Measurements from ENCODE around the gene SAMD11.
"Not testable (repeated sequence)": the region's sequence is repeated elsewhere in the genome, so short reads cannot be mapped to it uniquely, and the experiment has no call there.

SAMD11 gene

DNA sequence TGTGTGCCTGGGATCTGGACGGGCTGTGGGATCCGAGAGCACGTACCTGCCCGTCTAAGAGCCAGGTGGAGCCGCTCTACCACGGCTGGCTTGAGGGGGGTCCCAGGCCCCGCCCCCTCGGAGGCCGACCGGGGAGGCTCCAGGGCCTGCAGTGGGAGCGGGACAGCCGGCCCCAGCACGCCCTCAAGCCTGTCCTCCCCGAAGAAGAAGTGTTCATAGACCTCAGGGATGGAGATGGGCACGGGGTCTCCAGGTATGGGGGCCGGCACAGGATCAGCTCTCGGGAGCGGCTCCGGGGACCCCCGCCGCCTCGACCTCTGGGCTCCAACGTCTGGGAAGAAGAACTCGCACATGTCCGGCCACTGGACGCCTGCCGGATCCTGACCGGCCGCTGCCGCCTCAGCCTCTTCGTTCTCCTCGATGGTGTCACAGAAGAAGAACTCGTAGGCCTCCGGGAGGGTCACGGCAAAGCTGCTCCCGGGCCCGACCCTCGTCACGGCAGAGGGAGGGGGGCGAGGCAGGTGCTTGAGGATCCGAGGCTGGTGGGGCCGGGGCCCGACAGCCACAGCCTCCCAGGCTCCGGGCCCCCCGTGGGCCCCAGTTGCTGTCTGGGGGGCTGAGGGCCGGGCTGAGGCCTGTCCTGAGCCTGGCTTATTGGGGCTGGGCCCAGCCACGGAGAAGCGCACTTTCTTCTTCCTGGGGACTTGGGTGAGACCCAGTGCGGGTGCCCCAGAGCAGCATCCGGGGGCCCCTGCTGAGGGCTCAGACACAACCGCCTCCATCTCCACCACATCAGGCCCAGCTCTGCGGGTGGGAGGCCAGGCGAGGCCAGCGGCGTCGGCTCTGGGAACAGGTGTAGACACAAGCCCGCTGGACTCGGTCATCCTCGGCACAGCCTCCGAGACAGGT lies 55.4 kb downstream of the SAMD11 start:
- no peak for DNase-seq

- DNase-seq = no peak
These were observed 56.0 kb downstream of the SAMD11 start for GRCh38 chr1:979744-980072.

DNA sequence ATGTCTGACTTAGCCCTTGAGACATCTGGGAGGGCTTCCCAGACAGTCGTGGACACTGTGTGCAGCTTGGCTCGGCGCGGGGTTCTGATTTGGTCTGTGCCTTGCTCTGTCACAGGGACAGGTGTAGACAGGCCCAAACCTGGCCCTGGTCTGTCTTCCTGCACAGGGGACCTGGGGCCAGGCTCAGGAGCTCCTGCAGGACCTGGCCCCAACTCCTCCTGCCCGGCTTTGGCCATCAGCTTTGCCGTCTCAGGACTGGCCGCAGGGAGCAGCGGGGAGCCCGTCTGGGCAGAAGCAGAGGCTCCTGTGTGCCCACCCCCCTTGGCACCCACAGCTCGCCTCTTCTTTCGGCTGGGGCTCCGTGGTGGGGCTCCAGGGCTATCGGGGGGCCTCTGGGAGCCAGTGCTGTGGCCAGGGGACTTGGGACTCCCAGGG lies 56.4 kb downstream of the SAMD11 start:
- no peak for DNase-seq

DNA sequence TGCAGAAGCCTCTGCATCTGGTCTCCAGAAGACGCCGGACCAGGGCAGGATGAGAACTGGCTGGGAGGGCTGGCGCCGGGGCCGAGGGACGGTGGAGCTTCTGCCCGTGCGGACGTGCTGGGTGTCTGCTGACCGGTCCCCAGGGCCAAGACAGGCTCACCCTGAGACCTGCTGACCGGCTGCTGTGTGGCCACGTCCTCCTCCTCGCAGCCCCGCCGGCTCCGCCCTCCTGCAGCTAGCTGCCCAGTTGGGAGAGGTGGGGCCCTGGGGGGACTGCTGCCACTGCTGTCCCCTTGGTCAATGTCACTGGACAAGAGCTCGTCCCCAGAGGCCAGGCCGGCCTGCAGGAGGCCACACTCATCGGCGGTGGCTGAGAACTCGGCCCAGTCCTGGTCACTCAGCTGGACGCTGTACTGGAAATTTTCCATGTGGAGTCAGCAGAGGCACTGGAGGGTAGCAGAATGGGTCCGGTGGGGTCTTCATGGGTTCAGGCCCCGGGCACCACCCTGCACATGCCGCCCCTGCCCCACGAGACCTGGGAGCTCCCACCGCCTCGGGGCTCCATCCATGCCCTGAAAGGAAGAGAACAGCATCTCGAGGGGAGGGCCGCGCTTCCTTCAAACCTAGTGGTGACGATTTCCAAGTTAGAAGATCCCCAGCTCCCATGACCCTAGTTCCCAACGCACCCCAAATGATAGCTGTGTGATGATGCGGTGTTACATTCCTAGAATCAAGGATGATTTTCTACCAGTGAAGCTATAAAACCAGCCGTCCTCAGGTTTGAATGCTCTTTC lies 57.1 kb downstream of the SAMD11 start:
- no peak for DNase-seq

- DNase-seq = no peak
These were observed 57.8 kb downstream of the SAMD11 start for GRCh38 chr1:981491-981954.

DNA sequence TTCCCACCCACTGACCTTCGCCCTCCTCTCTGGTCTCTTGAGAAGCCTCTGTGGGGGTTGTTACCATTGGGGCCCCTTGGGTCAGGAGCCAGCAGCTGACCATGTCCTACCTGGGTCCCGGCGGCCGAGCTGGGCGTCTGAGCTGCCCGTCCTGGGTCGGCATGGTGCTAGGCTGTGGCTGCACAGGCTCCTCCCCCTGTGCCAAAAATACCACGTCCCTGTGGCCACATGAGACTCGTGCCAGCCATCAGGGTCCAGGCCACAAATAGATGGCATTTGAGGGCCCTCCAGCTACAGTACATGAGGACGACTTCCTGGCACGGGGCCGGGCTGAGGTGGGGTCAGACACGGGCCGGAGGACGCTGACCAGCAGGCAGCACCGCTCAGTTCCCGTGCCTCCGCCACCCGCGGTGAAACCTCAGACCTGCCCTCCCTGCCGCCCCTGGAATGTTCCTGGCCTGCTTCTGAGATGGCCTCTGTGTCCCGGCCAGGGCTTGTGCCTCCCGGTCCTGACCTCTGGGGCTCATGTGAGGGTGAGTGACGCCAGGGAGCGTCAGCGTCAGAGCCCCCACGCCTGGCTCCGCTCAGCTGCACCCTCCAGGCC lies 58.3 kb downstream of the SAMD11 start, which contains the start of gene PERM1:
Gene PERM1, minus strand, starts transcription at position 139 of the 604 bp plus-strand sequence. CDS start 1,064 bp downstream, outside the sequence.
- no peak for DNase-seq

- DNase-seq = no peak
These were observed 59.2 kb downstream of the SAMD11 start for GRCh38 chr1:982765-983436.

GRCh38 chr1:983798-984475 lies 60.2 kb downstream of the SAMD11 start:
- no peak for DNase-seq

- DNase-seq = no peak
These were observed 60.7 kb downstream of the SAMD11 start for GRCh38 chr1:984476-984814.

DNA sequence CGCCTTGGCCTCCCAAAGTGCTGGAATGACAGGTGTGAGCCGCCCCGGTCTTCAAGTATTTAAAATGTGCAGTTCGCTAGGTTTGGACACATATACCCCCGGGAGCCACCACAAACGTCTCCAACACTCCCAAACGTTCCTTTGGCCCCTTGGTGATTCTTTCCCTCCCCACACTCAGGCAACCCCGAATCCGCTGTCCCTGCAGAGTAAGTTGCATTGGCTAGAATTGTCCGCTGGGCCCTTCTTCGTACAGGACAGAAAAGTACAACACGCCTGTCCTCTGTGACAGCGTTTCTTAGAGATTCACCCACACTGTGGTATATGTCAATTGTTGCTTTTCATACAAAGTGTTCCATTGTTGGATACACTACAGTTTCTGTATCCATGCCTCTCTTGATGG lies 61.4 kb downstream of the SAMD11 start:
- DNase-seq = no peak

GRCh38 chr1:988061-988460 lies 64.3 kb downstream of the SAMD11 start:
- not testable (repeated sequence) for DNase-seq

DNA sequence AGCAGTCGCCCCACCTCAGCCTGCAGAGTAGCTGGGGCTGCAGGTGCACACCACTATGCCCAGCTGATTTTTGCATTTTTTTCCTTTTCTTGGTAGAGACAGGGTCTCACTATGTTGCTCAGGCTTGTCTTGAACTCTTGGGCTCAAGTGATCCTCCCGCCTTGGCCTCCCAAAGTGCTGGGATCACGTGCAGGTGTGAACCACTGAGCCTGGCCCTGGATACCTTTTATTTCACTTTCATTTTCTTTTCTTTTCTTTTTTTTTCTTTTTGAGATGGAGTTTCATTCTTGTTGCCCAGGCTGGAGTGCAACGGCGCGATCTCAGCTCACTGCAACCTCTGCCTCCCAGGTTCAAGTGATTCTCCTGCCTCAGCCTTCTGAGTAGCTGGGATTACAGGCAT lies 67.6 kb downstream of the SAMD11 start:
- not testable (repeated sequence) for DNase-seq

DNA sequence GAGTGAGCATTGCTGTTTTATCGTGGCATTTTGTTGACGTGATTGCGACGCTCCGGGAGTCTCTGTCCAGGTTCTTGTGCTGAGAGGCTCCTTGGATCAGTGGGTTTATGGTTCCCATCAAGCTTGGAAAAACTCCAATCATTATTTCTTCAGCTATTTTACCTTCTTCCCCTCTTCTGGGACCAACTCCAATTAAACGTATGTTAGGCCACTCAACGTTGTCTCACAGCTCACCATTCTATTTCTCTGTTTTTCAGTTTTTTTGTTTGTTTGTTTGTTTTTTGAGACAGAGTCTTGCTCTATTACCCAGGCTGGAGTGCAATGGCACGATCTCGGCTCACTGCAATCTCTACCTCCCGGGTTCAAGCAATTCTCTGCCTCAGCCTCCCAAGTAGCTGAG lies 68.2 kb downstream of the SAMD11 start:
- DNase-seq = no peak

DNA sequence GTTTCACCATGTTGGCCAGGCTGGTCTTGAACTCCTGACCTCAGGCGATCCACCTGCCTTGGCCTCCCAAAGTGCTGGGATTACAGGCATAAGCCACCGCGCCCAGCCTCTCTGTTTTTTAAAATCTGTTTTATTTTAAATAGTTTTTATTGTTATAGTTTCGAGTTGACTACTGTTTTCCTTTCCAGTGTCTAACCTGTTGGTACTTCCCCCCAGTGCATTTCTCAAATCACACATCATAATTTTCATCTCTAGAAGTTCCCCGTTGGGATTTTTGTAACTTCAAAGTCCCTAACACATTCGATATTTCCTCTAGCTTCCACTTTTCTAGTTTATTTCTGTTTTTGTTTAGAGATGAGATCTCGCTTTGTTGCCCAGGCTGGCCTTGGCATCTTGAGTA lies 68.6 kb downstream of the SAMD11 start:
- no peak for DNase-seq

- DNase-seq = no peak
These were observed 69.8 kb downstream of the SAMD11 start for GRCh38 chr1:993379-993995.
